Measurements from ENCODE around the gene PPARG.

PPARG gene

GRCh38 chr3:12460127-12460526 lies 171.3 kb downstream of the PPARG start:
- in situ Hi-C loops (cut with MboI; ENCODE audit: low sequenced_read_pairs, unreplicated experiment), result no loop called here
- TF ChIP-seq, protein P1, sequence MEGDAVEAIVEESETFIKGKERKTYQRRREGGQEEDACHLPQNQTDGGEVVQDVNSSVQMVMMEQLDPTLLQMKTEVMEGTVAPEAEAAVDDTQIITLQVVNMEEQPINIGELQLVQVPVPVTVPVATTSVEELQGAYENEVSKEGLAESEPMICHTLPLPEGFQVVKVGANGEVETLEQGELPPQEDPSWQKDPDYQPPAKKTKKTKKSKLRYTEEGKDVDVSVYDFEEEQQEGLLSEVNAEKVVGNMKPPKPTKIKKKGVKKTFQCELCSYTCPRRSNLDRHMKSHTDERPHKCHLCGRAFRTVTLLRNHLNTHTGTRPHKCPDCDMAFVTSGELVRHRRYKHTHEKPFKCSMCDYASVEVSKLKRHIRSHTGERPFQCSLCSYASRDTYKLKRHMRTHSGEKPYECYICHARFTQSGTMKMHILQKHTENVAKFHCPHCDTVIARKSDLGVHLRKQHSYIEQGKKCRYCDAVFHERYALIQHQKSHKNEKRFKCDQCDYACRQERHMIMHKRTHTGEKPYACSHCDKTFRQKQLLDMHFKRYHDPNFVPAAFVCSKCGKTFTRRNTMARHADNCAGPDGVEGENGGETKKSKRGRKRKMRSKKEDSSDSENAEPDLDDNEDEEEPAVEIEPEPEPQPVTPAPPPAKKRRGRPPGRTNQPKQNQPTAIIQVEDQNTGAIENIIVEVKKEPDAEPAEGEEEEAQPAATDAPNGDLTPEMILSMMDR (IDR thresholded peaks at IDR 0.05; ENCODE audit: borderline replicate concordance, control extremely low read depth, extremely low read depth, insufficient read depth, missing control alignments), result no peak
- no peak for DNase-seq (ENCODE audit: low spot score)

GRCh38 chr3:12461097-12461649 lies 172.3 kb downstream of the PPARG start:
- no peak for DNase-seq (ENCODE audit: low spot score)
- in situ Hi-C loops (cut with MboI; ENCODE audit: low sequenced_read_pairs, unreplicated experiment), result no loop called here
- TF ChIP-seq, protein P1 (IDR thresholded peaks at IDR 0.05; ENCODE audit: borderline replicate concordance, control extremely low read depth, extremely low read depth, insufficient read depth, missing control alignments), result no peak

GRCh38 chr3:12462159-12462947 lies 173.5 kb downstream of the PPARG start:
- no peak for DNase-seq (ENCODE audit: low spot score)
- in situ Hi-C loops (cut with MboI; ENCODE audit: low sequenced_read_pairs, unreplicated experiment), result no loop called here
- TF ChIP-seq, protein P1 (IDR thresholded peaks at IDR 0.05; ENCODE audit: borderline replicate concordance, control extremely low read depth, extremely low read depth, insufficient read depth, missing control alignments), result no peak

DNA sequence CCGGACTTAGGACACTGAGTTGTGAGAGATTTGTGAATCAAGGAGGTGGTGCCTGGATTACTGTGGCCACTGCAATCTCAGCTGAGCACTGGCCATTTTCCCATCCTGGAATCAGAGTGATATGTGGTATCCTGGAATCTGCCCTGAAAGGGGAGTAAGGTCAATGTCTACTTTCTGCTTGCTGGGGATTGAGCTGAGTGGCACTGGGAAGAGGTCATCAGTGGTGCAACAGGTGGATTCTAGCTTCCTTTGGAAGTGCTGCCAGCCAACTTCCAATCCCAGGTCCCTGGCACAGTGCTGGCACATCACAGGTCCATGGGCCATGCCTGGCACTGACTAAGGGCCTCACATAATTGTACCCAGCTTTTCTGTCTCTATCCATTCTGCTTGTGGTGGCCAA lies 174.8 kb downstream of the PPARG start:
- in situ Hi-C loops (cut with MboI; ENCODE audit: low sequenced_read_pairs, unreplicated experiment), result no loop called here
- no peak for DNase-seq (ENCODE audit: low spot score)
- TF ChIP-seq, protein P1 (IDR thresholded peaks at IDR 0.05; ENCODE audit: borderline replicate concordance, control extremely low read depth, extremely low read depth, insufficient read depth, missing control alignments), result no peak

DNA sequence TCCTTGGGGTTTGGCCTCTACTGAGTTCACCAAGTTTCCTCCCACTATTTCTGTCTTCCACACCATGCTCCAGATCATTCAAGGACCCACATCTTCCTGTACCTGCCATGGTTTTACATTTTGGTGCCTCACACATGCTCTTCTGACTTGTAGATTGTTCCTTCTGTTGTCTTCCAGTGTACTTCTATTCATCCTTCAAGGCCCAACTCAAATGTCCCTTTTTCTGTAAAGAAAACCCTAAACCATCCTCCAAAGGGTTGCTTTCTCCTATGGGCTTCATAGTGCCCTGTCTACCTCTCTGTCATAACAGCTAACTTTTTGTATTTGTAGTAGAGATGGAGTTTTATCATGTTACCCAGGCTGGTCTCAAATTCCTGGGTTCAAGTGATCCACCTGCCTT lies 175.3 kb downstream of the PPARG start:
- TF ChIP-seq, protein P1 (IDR thresholded peaks at IDR 0.05; ENCODE audit: borderline replicate concordance, control extremely low read depth, extremely low read depth, insufficient read depth, missing control alignments), result no peak
- in situ Hi-C loops (cut with MboI; ENCODE audit: low sequenced_read_pairs, unreplicated experiment), result no loop called here
- DNase-seq (ENCODE audit: low spot score), result no peak

DNA sequence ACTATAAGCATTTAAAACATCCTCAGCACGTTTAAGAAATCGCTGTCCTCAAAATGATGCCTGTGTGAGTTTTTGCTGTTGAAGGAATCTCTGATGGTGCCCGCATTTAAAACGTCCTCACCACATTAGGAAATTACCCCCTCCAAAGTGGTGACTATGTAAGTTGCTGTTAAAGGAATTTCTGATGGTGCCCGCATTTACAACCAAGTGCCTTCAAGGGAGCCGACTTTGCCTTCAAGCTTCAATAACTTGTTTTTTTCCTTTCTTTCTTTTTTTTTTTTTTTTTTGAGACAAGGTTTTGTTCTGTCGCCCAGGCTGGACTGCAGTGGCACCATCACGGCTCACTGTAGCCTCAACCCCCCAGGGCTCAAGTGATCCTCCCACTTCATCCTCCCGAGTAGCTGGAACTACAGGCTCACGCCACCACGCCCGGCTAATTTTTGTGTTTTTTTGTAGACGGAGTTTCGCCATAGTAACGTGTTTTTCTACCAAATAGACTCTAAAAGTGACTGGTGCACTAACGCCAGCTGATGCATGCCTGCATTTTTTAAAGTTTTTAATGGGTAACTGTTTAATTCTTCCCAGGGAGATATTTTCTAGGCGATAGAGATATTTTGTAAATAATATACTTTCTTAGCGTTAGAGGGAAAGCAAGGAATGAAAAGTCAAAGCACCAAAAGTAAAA lies 176.4 kb downstream of the PPARG start:
- no peak for DNase-seq (ENCODE audit: low spot score)
- in situ Hi-C loops (cut with MboI; ENCODE audit: low sequenced_read_pairs, unreplicated experiment), result no loop called here
- TF ChIP-seq, protein P1 (IDR thresholded peaks at IDR 0.05; ENCODE audit: borderline replicate concordance, control extremely low read depth, extremely low read depth, insufficient read depth, missing control alignments), result no peak
